H1 (cell line): ENCODE data around the gene PPP1R13B. TPM values are rescaled to one million over a fixed set of nuclear protein-coding genes. Genes with fewer than 3 reads are reported as not detected.

Experiments used
- CTCF ChIA-PET: fragments of 300-600 bp; sonication (Branson Sonifier 250); formaldehyde crosslinking; loops from one replicate; lab custom pipeline; 2021; ENCODE audit not compliant: partially characterized antibody; lab: Charles Lee
- POLR2A ChIA-PET: fragments of 300-600 bp; sonication (Branson Sonifier 250); formaldehyde crosslinking; loops from one replicate; lab custom pipeline; 2021; ENCODE audit warnings: inconsistent platforms; ENCODE audit not compliant: partially characterized antibody; lab: Charles Lee
- DNase-seq, 2 experiments: peaks; one replicate each; pipeline versions ENCODE4 v3.0.0 to v3.0.0-alpha.2; 2010 to 2022; ENCODE audit warnings: low spot score in 2 of 2, low read depth in 1 of 2, mixed read lengths in 1 of 2
- FAIRE-seq: peaks from 2 replicates; lab custom pipeline; 2011; peaks lifted over from hg19 to GRCh38; lab: Jason Lieb, UNC
- H2AFZ ChIP-seq: 2 replicates; pipeline ENCODE4 v1.8.1; 2012; ENCODE audit warnings: low read length, inconsistent platforms
- H2AK5ac ChIP-seq: 2 replicates; pipeline ENCODE4 v1.6.1; 2013; ENCODE audit warnings: low read depth, low read length
- H2BK120ac ChIP-seq: replicated peaks from 2 replicates; pipeline ENCODE3; 2013; ENCODE audit warnings: low read depth, low read length, inconsistent platforms
- H2BK12ac ChIP-seq: 2 replicates; pipeline ENCODE4 v1.6.1; 2013; ENCODE audit warnings: low read depth, low read length
- H2BK15ac ChIP-seq: 2 replicates; pipeline ENCODE4 v1.6.1; 2013; ENCODE audit warnings: low read length
- H2BK20ac ChIP-seq: 2 replicates; pipeline ENCODE4 v1.6.1; 2013; ENCODE audit warnings: low read length
- H2BK5ac ChIP-seq: 2 replicates; pipeline ENCODE4 v1.6.1; 2013; ENCODE audit warnings: low read depth, low read length
- H3K14ac ChIP-seq: 2 replicates; pipeline ENCODE4 v1.6.1; 2013; ENCODE audit warnings: inconsistent platforms; ENCODE audit not compliant: insufficient read length
- H3K18ac ChIP-seq: 2 replicates; pipeline ENCODE4 v1.6.1; 2013; ENCODE audit warnings: low read length; ENCODE audit errors: extremely low read depth
- H3K23ac ChIP-seq: 2 replicates; pipeline ENCODE4 v1.6.1; 2013; ENCODE audit warnings: inconsistent platforms; ENCODE audit not compliant: insufficient read length
- H3K23me2 ChIP-seq: 2 replicates; pipeline ENCODE4 v1.6.1; 2013; ENCODE audit warnings: low read depth, low read length
- H3K27ac ChIP-seq: 2 replicates; pipeline ENCODE4 v1.6.1; 2011; ENCODE audit warnings: low read depth, low read length, inconsistent platforms
- H3K27me3 ChIP-seq, 4 experiments: replicated peaks in 1 of 4; 1 replicate in 1 of 4; 2 replicates in 3 of 4; pipeline versions ENCODE4 v1.6.1 to v1.8.1; 2011 to 2013; ENCODE audit warnings: low read length in 3 of 4, mild to moderate bottlenecking in 3 of 4, inconsistent platforms in 2 of 4, mixed read lengths in 2 of 4, moderate library complexity in 1 of 4; ENCODE audit not compliant: control insufficient read depth in 3 of 4, insufficient read depth in 3 of 4; ENCODE audit errors: extremely low read depth in 1 of 4
- H3K36me3 ChIP-seq, 4 experiments: 2 replicates each; pipeline versions ENCODE4 v1.6.1 to v1.8.1; 2011 to 2013; ENCODE audit warnings: mild to moderate bottlenecking in 4 of 4, low read length in 3 of 4, moderate library complexity in 2 of 4, control low read depth in 1 of 4, inconsistent platforms in 1 of 4; ENCODE audit not compliant: insufficient read depth in 4 of 4, control insufficient read depth in 2 of 4
- H3K4ac ChIP-seq: replicated peaks from 2 replicates; pipeline ENCODE3; 2013; ENCODE audit warnings: low read length, low read depth, mixed read lengths, inconsistent platforms; ENCODE audit not compliant: insufficient read length
- H3K4me1 ChIP-seq, 4 experiments: replicated peaks in 1 of 4; 1 replicate in 1 of 4; 2 replicates in 3 of 4; pipeline versions ENCODE4 v1.6.1 to v1.8.1; 2011 to 2013; ENCODE audit warnings: low read length in 3 of 4, inconsistent platforms in 2 of 4, mixed read lengths in 1 of 4; ENCODE audit not compliant: insufficient read depth in 4 of 4, control insufficient read depth in 3 of 4
- H3K4me2 ChIP-seq, 2 experiments: 2 replicates each; pipeline versions ENCODE4 v1.6.1 to v1.8.1; 2011 to 2013; ENCODE audit warnings: low read depth in 2 of 2, low read length in 2 of 2, control low read depth in 1 of 2, inconsistent platforms in 1 of 2, mild to moderate bottlenecking in 1 of 2; ENCODE audit not compliant: insufficient read depth in 1 of 2
- H3K4me3 ChIP-seq, 4 experiments: fragments of 200-600, 300-600 bp in 1 of 4; sonication (generic), shearing (Covaris generic), sonication (Bioruptor Twin) in 1 of 4; 2 replicates each; pipeline versions ENCODE4 v1.5.1 to v1.8.1; 2011 to 2016; ENCODE audit warnings: low read length in 4 of 4, low read depth in 3 of 4, control low read depth in 2 of 4, inconsistent platforms in 2 of 4, mild to moderate bottlenecking in 2 of 4, mixed read lengths in 1 of 4, moderate library complexity in 1 of 4; ENCODE audit not compliant: insufficient read depth in 2 of 4; ENCODE audit errors: extremely low read depth in 1 of 4
- H3K56ac ChIP-seq: replicated peaks from 2 replicates; pipeline ENCODE3; 2013; ENCODE audit warnings: low read depth, mild to moderate bottlenecking, mixed read lengths, low read length, inconsistent platforms; ENCODE audit not compliant: insufficient read length
- H3K79me1 ChIP-seq: 2 replicates; pipeline ENCODE4 v1.6.1; 2013; ENCODE audit warnings: low read depth, low read length, control low read depth
- H3K79me2 ChIP-seq, 2 experiments: 2 replicates each; pipeline versions ENCODE4 v1.6.1 to v1.8.1; 2012 to 2013; ENCODE audit warnings: low read length in 2 of 2, mild to moderate bottlenecking in 2 of 2, inconsistent platforms in 1 of 2; ENCODE audit not compliant: insufficient read depth in 2 of 2, control insufficient read depth in 1 of 2
- H3K9ac ChIP-seq, 4 experiments: replicated peaks in 1 of 4; 1 replicate in 1 of 4; 2 replicates in 3 of 4; pipeline versions ENCODE4 v1.6.1 to v1.8.1; 2011 to 2013; ENCODE audit warnings: low read depth in 3 of 4, low read length in 3 of 4, control low read depth in 2 of 4, mild to moderate bottlenecking in 2 of 4, moderate library complexity in 2 of 4, inconsistent platforms in 1 of 4; ENCODE audit errors: extremely low read depth in 1 of 4
- H3K9me3 ChIP-seq, 2 experiments: 2 replicates each; pipeline versions ENCODE4 v1.6.1 to v1.8.1; 2012 to 2013; ENCODE audit warnings: mild to moderate bottlenecking in 2 of 2, moderate library complexity in 2 of 2, control low read depth in 1 of 2, inconsistent platforms in 1 of 2, low read depth in 1 of 2, low read length in 1 of 2, mixed read lengths in 1 of 2; ENCODE audit not compliant: insufficient read depth in 2 of 2
- H4K20me1 ChIP-seq, 2 experiments: replicated peaks in 1 of 2; 2 replicates each; pipeline versions ENCODE3 to v1.8.1; 2011 to 2013; ENCODE audit warnings: inconsistent platforms in 2 of 2, low read length in 2 of 2, mild to moderate bottlenecking in 1 of 2; ENCODE audit not compliant: insufficient read depth in 2 of 2, control insufficient read depth in 1 of 2
- H4K5ac ChIP-seq: 2 replicates; pipeline ENCODE4 v1.6.1; 2013; ENCODE audit warnings: low read length, low read depth, mixed read lengths, inconsistent platforms; ENCODE audit not compliant: insufficient read length
- H4K8ac ChIP-seq: 2 replicates; pipeline ENCODE4 v1.8.0; 2013; ENCODE audit warnings: mild to moderate bottlenecking, moderate library complexity, low read length, inconsistent platforms; ENCODE audit not compliant: insufficient read depth; ENCODE audit errors: extremely low read depth
- H4K91ac ChIP-seq: replicated peaks from 2 replicates; pipeline ENCODE3; 2013; ENCODE audit warnings: low read length, mixed read lengths, inconsistent platforms; ENCODE audit not compliant: insufficient read length
- CBX8 ChIP-seq: fragments of 300-800, 300-1000 bp; sonication (generic); IDR thresholded peaks from 2 replicates; pipeline ENCODE4 v1.7.1; 2016; ENCODE audit warnings: low read depth, low read length, borderline replicate concordance
- CTBP2 ChIP-seq: IDR thresholded peaks from 2 replicates; pipeline ENCODE4 v1.7.0; 2011; ENCODE audit warnings: borderline replicate concordance, mild to moderate bottlenecking, moderate library complexity, mixed read lengths, low read length; ENCODE audit not compliant: insufficient read depth, insufficient read length
- NRF1 ChIP-seq: IDR thresholded peaks from 2 replicates; pipeline ENCODE4 v1.6.1; 2011; ENCODE audit warnings: mild to moderate bottlenecking, low read depth, low read length, improper control_type of control experiment
- POLR2A ChIP-seq, 2 experiments: IDR thresholded peaks; 1 replicate in 1 of 2; 2 replicates in 1 of 2; pipeline ENCODE4 v1.6.1; 2011; ENCODE audit warnings: low read depth in 2 of 2, low read length in 2 of 2, mild to moderate bottlenecking in 2 of 2; ENCODE audit errors: control extremely low read depth in 1 of 2
- RFX5 ChIP-seq: IDR thresholded peaks from 2 replicates; pipeline ENCODE4 v1.6.1; 2011; ENCODE audit warnings: low read depth, low read length, improper control_type of control experiment, borderline replicate concordance
- SAP30 ChIP-seq: fragments of 300-600 bp; sonication (generic); IDR thresholded peaks from 2 replicates; pipeline ENCODE4 v1.7.1; 2012; ENCODE audit warnings: low read length, moderate library complexity, mild to moderate bottlenecking, inconsistent platforms; ENCODE audit not compliant: insufficient read depth, insufficient replicate concordance
- SRF ChIP-seq: IDR thresholded peaks from 2 replicates; pipeline ENCODE4 v1.6.1; 2011; ENCODE audit warnings: mild to moderate bottlenecking, low read depth, low read length, moderate library complexity
- TBP ChIP-seq: IDR thresholded peaks from 2 replicates; pipeline ENCODE4 v1.6.1; 2011; ENCODE audit warnings: low read depth, low read length, improper control_type of control experiment
- WGBS, 2 experiments: shearing (Covaris generic) in 1 of 2; methylation state at CpG; one replicate each; pipeline versions ENCODE4 v1.1.6 to v1.1.7; 2013 to 2015; ENCODE audit warnings: low lambda C conversion rate in 2 of 2, mixed read lengths in 2 of 2, inconsistent platforms in 1 of 2, low coverage in 1 of 2, missing lambda C conversion rate in 1 of 2; ENCODE audit not compliant: insufficient replicate concordance in 2 of 2, insufficient coverage in 1 of 2, insufficient read length in 1 of 2; ENCODE audit errors: extremely low coverage in 1 of 2, missing lambda C conversion rate in 1 of 2; 5-methylcytosine and 5-hydroxymethylcytosine counted together
- polyA plus RNA-seq, 7 experiments: library from polyadenylated mRNA; depleted of rRNA in 3 of 7; stranded (reverse) in 5 of 7; unstranded in 2 of 7; fragments of >200 nt in 5 of 7; fragments of 200-250 nt in 2 of 7; gene quantifications; 1 replicate in 5 of 7; 2 replicates in 1 of 7; 4 replicates in 1 of 7; pipeline versions ENCODE4 v1.2.1 to v1.2.3, GENCODE V29; 2011 to 2013; ENCODE audit warnings: missing spikeins in 2 of 7, mixed read lengths in 2 of 7
- total RNA-seq: library from RNA; stranded (reverse); fragmentation: NEBNext Ultra II Directional; extraction: Animal tissue kit (Norgen Biotek cat#: 25700); gene quantifications from 2 replicates; pipeline ENCODE4 v1.2.1, GENCODE V29; 2021

Gene PPP1R13B
- total and polyA plus RNA-seq, 2 of the 8 experiments (the other 6 are each of a cell fraction or from before 2014, with no cell fraction given) = 2.6 to 8.9 TPM

GRCh38 chr14:103890052-103890371 lies 42.6 kb upstream of the PPP1R13B start:
- TF ChIP-seq POLR2A (IDR thresholded peaks at IDR 0.05; ENCODE audit: control extremely low read depth in 1 of 2, low read depth in 2 of 2, low read length in 2 of 2) (no peak), SAP30 (no peak), TBP (no peak), CTBP2 (no peak), NRF1 (no peak), SRF (no peak), RFX5 (no peak), CBX8 (no peak)
- FAIRE-seq = no peak

More at GRCh38 chr14:103890052-103890371, 42.6 kb upstream of the PPP1R13B start:
- Histone ChIP-seq H2BK5ac (no peak overlapping the region), H3K9me3 (no peaks in the 10 kb centered on the region), H2AFZ (no peak overlapping the region), H3K36me3 (no peaks in the 10 kb centered on the region), H4K20me1 (peaks cover 0 to 3% of the 10 kb centered on the region in 2 experiments), H3K79me1 (no peaks in the 10 kb centered on the region), H2BK120ac (no peak overlapping the region), H3K27ac (no peak overlapping the region), H4K8ac (no peak overlapping the region), H3K23ac (no peak overlapping the region), H3K4ac (no peak overlapping the region), H3K18ac (no peak overlapping the region), H3K56ac (no peak overlapping the region), H2BK12ac (no peak overlapping the region), H3K9ac (no peak overlapping the region), H3K4me1 (peaks cover 0 to 9% (median 3%) of the 10 kb centered on the region in 4 experiments; a peak in 3 of 7 replicates), H3K23me2 (no peaks in the 10 kb centered on the region), H2AK5ac (no peak overlapping the region; the same call in 1 of the 2 replicates), H4K91ac (no peak overlapping the region), H4K5ac (no peak overlapping the region), H3K14ac (no peak overlapping the region), H3K4me3 (no peak overlapping the region), H3K4me2 (no peak overlapping the region), H2BK20ac (no peak overlapping the region), H3K79me2 (no peaks in the 10 kb centered on the region), H3K27me3 (no peaks in the 10 kb centered on the region), H2BK15ac (no peak overlapping the region)
- DNase-seq = no peak
- ChIA-PET CTCF (interaction anchor here (0.7 to 1.4 kb wide), 5 partner anchors 11 to 81 kb away, joined by 3 to 7 read pairs (median 4); no protein-coding TSS in a partner anchor), POLR2A (no interaction called here)
- 87% methylated on average over 10 of the region's 10 CpGs; no CpG with 5 or more reads in 1 of the 2 experiments for WGBS, 2 experiments
